Measurements from ENCODE around the gene RSPH6A.

Gene RSPH6A

GRCh38 chr19:45848922-45849321, 33.8 kb upstream of the RSPH6A start (continued):
- TF ChIP-seq ZBTB11 (tag by site-specific recombination; conservative IDR thresholded peaks at IDR 0.05; ENCODE audit: low read depth) = no peak
- TF ChIP-seq, protein P1, sequence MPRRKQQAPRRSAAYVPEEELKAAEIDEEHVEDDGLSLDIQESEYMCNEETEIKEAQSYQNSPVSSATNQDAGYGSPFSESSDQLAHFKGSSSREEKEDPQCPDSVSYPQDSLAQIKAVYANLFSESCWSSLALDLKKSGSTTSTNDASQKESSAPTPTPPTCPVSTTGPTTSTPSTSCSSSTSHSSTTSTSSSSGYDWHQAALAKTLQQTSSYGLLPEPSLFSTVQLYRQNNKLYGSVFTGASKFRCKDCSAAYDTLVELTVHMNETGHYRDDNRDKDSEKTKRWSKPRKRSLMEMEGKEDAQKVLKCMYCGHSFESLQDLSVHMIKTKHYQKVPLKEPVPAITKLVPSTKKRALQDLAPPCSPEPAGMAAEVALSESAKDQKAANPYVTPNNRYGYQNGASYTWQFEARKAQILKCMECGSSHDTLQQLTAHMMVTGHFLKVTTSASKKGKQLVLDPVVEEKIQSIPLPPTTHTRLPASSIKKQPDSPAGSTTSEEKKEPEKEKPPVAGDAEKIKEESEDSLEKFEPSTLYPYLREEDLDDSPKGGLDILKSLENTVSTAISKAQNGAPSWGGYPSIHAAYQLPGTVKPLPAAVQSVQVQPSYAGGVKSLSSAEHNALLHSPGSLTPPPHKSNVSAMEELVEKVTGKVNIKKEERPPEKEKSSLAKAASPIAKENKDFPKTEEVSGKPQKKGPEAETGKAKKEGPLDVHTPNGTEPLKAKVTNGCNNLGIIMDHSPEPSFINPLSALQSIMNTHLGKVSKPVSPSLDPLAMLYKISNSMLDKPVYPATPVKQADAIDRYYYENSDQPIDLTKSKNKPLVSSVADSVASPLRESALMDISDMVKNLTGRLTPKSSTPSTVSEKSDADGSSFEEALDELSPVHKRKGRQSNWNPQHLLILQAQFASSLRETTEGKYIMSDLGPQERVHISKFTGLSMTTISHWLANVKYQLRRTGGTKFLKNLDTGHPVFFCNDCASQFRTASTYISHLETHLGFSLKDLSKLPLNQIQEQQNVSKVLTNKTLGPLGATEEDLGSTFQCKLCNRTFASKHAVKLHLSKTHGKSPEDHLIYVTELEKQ (tag by site-specific recombination; IDR thresholded peaks at IDR 0.05; ENCODE audit: borderline replicate concordance) = no peak
- TF ChIP-seq, protein P2, sequence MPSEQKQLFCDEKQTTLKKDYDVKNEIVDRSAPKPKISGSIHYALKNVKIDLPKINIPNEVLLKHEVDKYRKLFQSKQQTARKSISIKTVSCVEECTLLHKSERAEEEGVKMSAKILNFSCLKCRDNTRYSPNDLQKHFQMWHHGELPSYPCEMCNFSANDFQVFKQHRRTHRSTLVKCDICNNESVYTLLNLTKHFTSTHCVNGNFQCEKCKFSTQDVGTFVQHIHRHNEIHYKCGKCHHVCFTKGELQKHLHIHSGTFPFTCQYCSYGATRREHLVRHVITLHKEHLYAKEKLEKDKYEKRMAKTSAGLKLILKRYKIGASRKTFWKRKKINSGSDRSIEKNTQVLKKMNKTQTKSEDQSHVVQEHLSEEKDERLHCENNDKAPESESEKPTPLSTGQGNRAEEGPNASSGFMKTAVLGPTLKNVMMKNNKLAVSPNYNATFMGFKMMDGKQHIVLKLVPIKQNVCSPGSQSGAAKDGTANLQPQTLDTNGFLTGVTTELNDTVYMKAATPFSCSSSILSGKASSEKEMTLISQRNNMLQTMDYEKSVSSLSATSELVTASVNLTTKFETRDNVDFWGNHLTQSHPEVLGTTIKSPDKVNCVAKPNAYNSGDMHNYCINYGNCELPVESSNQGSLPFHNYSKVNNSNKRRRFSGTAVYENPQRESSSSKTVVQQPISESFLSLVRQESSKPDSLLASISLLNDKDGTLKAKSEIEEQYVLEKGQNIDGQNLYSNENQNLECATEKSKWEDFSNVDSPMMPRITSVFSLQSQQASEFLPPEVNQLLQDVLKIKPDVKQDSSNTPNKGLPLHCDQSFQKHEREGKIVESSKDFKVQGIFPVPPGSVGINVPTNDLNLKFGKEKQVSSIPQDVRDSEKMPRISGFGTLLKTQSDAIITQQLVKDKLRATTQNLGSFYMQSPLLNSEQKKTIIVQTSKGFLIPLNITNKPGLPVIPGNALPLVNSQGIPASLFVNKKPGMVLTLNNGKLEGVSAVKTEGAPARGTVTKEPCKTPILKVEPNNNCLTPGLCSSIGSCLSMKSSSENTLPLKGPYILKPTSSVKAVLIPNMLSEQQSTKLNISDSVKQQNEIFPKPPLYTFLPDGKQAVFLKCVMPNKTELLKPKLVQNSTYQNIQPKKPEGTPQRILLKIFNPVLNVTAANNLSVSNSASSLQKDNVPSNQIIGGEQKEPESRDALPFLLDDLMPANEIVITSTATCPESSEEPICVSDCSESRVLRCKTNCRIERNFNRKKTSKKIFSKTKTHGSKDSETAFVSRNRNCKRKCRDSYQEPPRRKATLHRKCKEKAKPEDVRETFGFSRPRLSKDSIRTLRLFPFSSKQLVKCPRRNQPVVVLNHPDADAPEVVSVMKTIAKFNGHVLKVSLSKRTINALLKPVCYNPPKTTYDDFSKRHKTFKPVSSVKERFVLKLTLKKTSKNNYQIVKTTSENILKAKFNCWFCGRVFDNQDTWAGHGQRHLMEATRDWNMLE (tag by site-specific recombination; conservative IDR thresholded peaks at IDR 0.05; ENCODE audit: low read depth) = no peak
- no peak for TF ChIP-seq ZNF658 (tag by site-specific recombination; IDR thresholded peaks at IDR 0.05)
- TF ChIP-seq ZNF302 (tag by site-specific recombination; IDR thresholded peaks at IDR 0.05; ENCODE audit: low read depth) = no peak
- TF ChIP-seq ZNF391 (tag by site-specific recombination; IDR thresholded peaks at IDR 0.05; ENCODE audit: borderline replicate concordance, low read depth) = no peak

GRCh38 chr19:45847663-45848062, 32.6 kb upstream of the RSPH6A start:
- CTCF ChIA-PET = interaction anchor here (0.7 to 2.4 kb wide), 2 partner anchors 30 to 89 kb away, joined by 3 to 18 read pairs; no protein-coding TSS in a partner anchor
- H3K9me3 ChIP-seq (ENCODE audit: control insufficient read depth, insufficient read depth, low read depth, low read length) = no peaks in the 10 kb centered on the region
- no peaks in the 10 kb centered on the region for H3K4me1 ChIP-seq (ENCODE audit: control insufficient read depth, insufficient read depth, low read length)
- peaks cover 79 to 96% of the 10 kb centered on the region in 2 experiments for H3K36me3 ChIP-seq (ENCODE audit: control insufficient read depth in 2 of 2, insufficient read depth in 1 of 2, low read length in 2 of 2)
- no peak overlapping the region for H3K4me3 ChIP-seq (ENCODE audit: low read depth, low read length)
- TF ChIP-seq, protein P3, sequence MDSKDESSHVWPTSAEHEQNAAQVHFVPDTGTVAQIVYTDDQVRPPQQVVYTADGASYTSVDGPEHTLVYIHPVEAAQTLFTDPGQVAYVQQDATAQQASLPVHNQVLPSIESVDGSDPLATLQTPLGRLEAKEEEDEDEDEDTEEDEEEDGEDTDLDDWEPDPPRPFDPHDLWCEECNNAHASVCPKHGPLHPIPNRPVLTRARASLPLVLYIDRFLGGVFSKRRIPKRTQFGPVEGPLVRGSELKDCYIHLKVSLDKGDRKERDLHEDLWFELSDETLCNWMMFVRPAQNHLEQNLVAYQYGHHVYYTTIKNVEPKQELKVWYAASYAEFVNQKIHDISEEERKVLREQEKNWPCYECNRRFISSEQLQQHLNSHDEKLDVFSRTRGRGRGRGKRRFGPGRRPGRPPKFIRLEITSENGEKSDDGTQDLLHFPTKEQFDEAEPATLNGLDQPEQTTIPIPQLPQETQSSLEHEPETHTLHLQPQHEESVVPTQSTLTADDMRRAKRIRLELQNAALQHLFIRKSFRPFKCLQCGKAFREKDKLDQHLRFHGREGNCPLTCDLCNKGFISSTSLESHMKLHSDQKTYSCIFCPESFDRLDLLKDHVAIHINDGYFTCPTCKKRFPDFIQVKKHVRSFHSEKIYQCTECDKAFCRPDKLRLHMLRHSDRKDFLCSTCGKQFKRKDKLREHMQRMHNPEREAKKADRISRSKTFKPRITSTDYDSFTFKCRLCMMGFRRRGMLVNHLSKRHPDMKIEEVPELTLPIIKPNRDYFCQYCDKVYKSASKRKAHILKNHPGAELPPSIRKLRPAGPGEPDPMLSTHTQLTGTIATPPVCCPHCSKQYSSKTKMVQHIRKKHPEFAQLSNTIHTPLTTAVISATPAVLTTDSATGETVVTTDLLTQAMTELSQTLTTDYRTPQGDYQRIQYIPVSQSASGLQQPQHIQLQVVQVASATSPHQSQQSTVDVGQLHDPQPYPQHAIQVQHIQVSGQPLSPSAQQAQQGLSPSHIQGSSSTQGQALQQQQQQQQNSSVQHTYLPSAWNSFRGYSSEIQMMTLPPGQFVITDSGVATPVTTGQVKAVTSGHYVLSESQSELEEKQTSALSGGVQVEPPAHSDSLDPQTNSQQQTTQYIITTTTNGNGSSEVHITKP (tag by site-specific recombination; IDR thresholded peaks at IDR 0.05) = peak; percentile 99
- no peak for TF ChIP-seq TRIM28 (IDR thresholded peaks at IDR 0.05; ENCODE audit: borderline replicate concordance, low read length)
- no peak overlapping the region for H3K27ac ChIP-seq (ENCODE audit: extremely low read depth, low read depth, low read length)
- POLR2A ChIA-PET = interaction anchor here (0.6 kb wide), 1 partner anchor 139 kb away, joined by 3 read pairs; no protein-coding TSS in a partner anchor

Data from HEK293 (cell line).